Esophagus (tissue), 2 donors: ENCODE data around the gene OPA1. TPM values are rescaled to one million over a fixed set of nuclear protein-coding genes. Genes with fewer than 3 reads are reported as not detected.

Experiments
- H3K27ac ChIP-seq, 2 donors: one replicate each; pipeline ENCODE4 v1.5.1; 2013; ENCODE audit warnings: low read depth in 2 of 2, mild to moderate bottlenecking in 2 of 2, inconsistent platforms in 1 of 2, low read length in 1 of 2, moderate library complexity in 1 of 2
- H3K27me3 ChIP-seq, 2 donors: one replicate each; pipeline ENCODE4 v1.6.1; 2013; ENCODE audit warnings: low read length in 2 of 2, control low read depth in 1 of 2, mild to moderate bottlenecking in 1 of 2; ENCODE audit not compliant: insufficient read depth in 2 of 2, control insufficient read depth in 1 of 2
- H3K36me3 ChIP-seq, 2 donors: one replicate each; pipeline ENCODE4 v1.6.1; 2013; ENCODE audit warnings: low read length in 1 of 2; ENCODE audit not compliant: control insufficient read depth in 2 of 2, insufficient read depth in 2 of 2
- H3K4me1 ChIP-seq, 2 donors: one replicate each; pipeline ENCODE4 v1.6.1; 2013; ENCODE audit warnings: low read length in 1 of 2; ENCODE audit not compliant: control insufficient read depth in 2 of 2, insufficient read depth in 2 of 2
- H3K4me3 ChIP-seq, 2 donors: one replicate each; pipeline ENCODE4 v1.5.1; 2013; ENCODE audit warnings: low read length in 2 of 2, mild to moderate bottlenecking in 2 of 2, low read depth in 1 of 2, moderate library complexity in 1 of 2
- H3K9me3 ChIP-seq, 2 donors: one replicate each; pipeline ENCODE4 v1.6.1; 2013; ENCODE audit warnings: mild to moderate bottlenecking in 2 of 2, low read depth in 1 of 2, low read length in 1 of 2, moderate library complexity in 1 of 2; ENCODE audit not compliant: control insufficient read depth in 2 of 2, insufficient read depth in 1 of 2
- WGBS, 2 donors: extraction: QIAGEN DNeasy Blood & Tissue Kit; methylation state at CpG; one replicate each; pipeline ENCODE4 v1.1.7; 2013; 5-methylcytosine and 5-hydroxymethylcytosine counted together
- polyA plus RNA-seq, 2 donors: library from polyadenylated mRNA; stranded (reverse); fragments of 200-250 nt; gene quantifications; one replicate each; pipeline ENCODE4 v1.2.3, GENCODE V29; 2013
- donor health status: healthy with polysubstance abuse.
- donor health status: Bipolar disorder and iron deficiency.

OPA1 gene
- polyA plus RNA-seq, 2 donors = 9.2 to 20.5 TPM

- no peaks in the 10 kb centered on the region for H3K27me3 ChIP-seq
- no peaks in the 10 kb centered on the region for H3K4me1 ChIP-seq
- no peaks in the 10 kb centered on the region for H3K9me3 ChIP-seq
- no peak overlapping the region for H3K4me3 ChIP-seq
- H3K27ac ChIP-seq = no peak overlapping the region
- WGBS, 2 donors = 33 to 44% methylated on average over 1 of the region's 1 CpG
- no peaks in the 10 kb centered on the region for H3K36me3 ChIP-seq
These were observed 3.9 kb upstream of the OPA1 start for GRCh38 chr3:193589129-193589528.

GRCh38 chr3:193589616-193590015 lies 3.4 kb upstream of the OPA1 start:
- WGBS, 2 donors = 36 to 43% methylated on average over 1 of the region's 1 CpG
- H3K27ac ChIP-seq = peak overlapping the region in 1 of 2 donors; percentile 33
- H3K4me1 ChIP-seq = no peaks in the 10 kb centered on the region
- no peak overlapping the region for H3K4me3 ChIP-seq
- no peaks in the 10 kb centered on the region for H3K27me3 ChIP-seq
- no peaks in the 10 kb centered on the region for H3K36me3 ChIP-seq
- H3K9me3 ChIP-seq = no peaks in the 10 kb centered on the region

GRCh38 chr3:193590088-193590856 lies 2.7 kb upstream of the OPA1 start:
- Histone ChIP-seq H3K4me1 (no peaks in the 10 kb centered on the region), H3K4me3 (no peak overlapping the region), H3K27me3 (no peaks in the 10 kb centered on the region), H3K27ac (peak overlapping the region in 1 of 2 donors; percentile 68), H3K36me3 (no peaks in the 10 kb centered on the region), H3K9me3 (no peaks in the 10 kb centered on the region)
- WGBS, 2 donors = 62 to 68% methylated on average over 6 of the region's 6 CpGs

- no peaks in the 10 kb centered on the region for H3K9me3 ChIP-seq
- H3K4me3 ChIP-seq = peak overlapping the region; percentile 72 to 96
- H3K27me3 ChIP-seq = no peaks in the 10 kb centered on the region
- no peaks in the 10 kb centered on the region for H3K36me3 ChIP-seq
- no peaks in the 10 kb centered on the region for H3K4me1 ChIP-seq
- peak overlapping the region; percentile 80 to 95 for H3K27ac ChIP-seq
- WGBS, 2 donors = 0 to 1% methylated on average over 11 of the region's 11 CpGs
These were observed 641 bp downstream of the OPA1 start for GRCh38 chr3:193593668-193594030.

- H3K4me1 ChIP-seq = no peaks in the 10 kb centered on the region
- H3K27ac ChIP-seq = no peak overlapping the region
- no peaks in the 10 kb centered on the region for H3K27me3 ChIP-seq
- 54 to 58% methylated on average over 1 of the region's 1 CpG for WGBS, 2 donors
- H3K4me3 ChIP-seq = no peak overlapping the region
- no peaks in the 10 kb centered on the region for H3K9me3 ChIP-seq
- H3K36me3 ChIP-seq = no peaks in the 10 kb centered on the region
These were observed 2.1 kb downstream of the OPA1 start for GRCh38 chr3:193594946-193595689.

- Histone ChIP-seq H3K36me3 (no peaks in the 10 kb centered on the region), H3K27me3 (no peaks in the 10 kb centered on the region), H3K9me3 (no peaks in the 10 kb centered on the region), H3K4me3 (no peak overlapping the region), H3K27ac (no peak overlapping the region), H3K4me1 (no peaks in the 10 kb centered on the region)
- WGBS, 2 donors = 95 to 96% methylated on average over 5 of the region's 5 CpGs
These were observed 3.0 kb downstream of the OPA1 start for GRCh38 chr3:193595939-193596487.

GRCh38 chr3:193598202-193598601 lies 5.2 kb downstream of the OPA1 start:
- Histone ChIP-seq H3K27me3 (no peaks in the 10 kb centered on the region), H3K36me3 (no peaks in the 10 kb centered on the region), H3K4me1 (no peaks in the 10 kb centered on the region), H3K4me3 (no peak overlapping the region), H3K27ac (no peak overlapping the region), H3K9me3 (no peaks in the 10 kb centered on the region)
- 96 to 97% methylated on average over 2 of the region's 2 CpGs for WGBS, 2 donors

- WGBS, 2 donors = 71 to 85% methylated on average over 1 of the region's 1 CpG
- Histone ChIP-seq H3K36me3 (no peaks in the 10 kb centered on the region), H3K27ac (no peak overlapping the region), H3K9me3 (no peaks in the 10 kb centered on the region), H3K4me3 (no peak overlapping the region), H3K4me1 (no peaks in the 10 kb centered on the region), H3K27me3 (no peaks in the 10 kb centered on the region)
These were observed 6.4 kb downstream of the OPA1 start for GRCh38 chr3:193599393-193599792.

- Histone ChIP-seq H3K9me3 (no peaks in the 10 kb centered on the region), H3K4me3 (no peak overlapping the region), H3K27ac (no peak overlapping the region), H3K27me3 (no peaks in the 10 kb centered on the region), H3K4me1 (no peaks in the 10 kb centered on the region), H3K36me3 (no peaks in the 10 kb centered on the region)
- 46 to 51% methylated on average over 2 of the region's 2 CpGs for WGBS, 2 donors
These were observed 12.9 kb downstream of the OPA1 start for GRCh38 chr3:193605876-193606275.
